Keratinocyte (primary cell): Measurements from ENCODE around the gene DUSP14.

Experiments used
- CTCF ChIP-seq, 3 experiments: IDR thresholded peaks in 1 of 3; conservative IDR thresholded peaks in 1 of 3; optimal IDR thresholded peaks in 1 of 3; 2 replicates in 2 of 3; 3 replicates in 1 of 3; pipeline versions ENCODE3 to v1.5.1; 2011; ENCODE audit warnings: low read length in 3 of 3, mild to moderate bottlenecking in 3 of 3, moderate library complexity in 2 of 3, control low read depth in 1 of 3, inconsistent platforms in 1 of 3; ENCODE audit not compliant: insufficient read depth in 2 of 3; ENCODE audit errors: extremely low read depth in 1 of 3
- EZH2 ChIP-seq: IDR thresholded peaks from one replicate; pipeline ENCODE4 v1.6.1; 2012; ENCODE audit warnings: inconsistent platforms, mild to moderate bottlenecking, low read length, moderate library complexity

- no peak for TF ChIP-seq CTCF (optimal IDR thresholded peaks at IDR 0.05 in 1 of 3, IDR thresholded peaks at IDR 0.05 in 1 of 3, conservative IDR thresholded peaks at IDR 0.05 in 1 of 3; ENCODE audit: extremely low read depth in 1 of 3, insufficient read depth in 2 of 3, low read length in 3 of 3)
- no peak for TF ChIP-seq EZH2
Observed at GRCh38 chr17:37475731-37476420, 13.8 kb upstream of the DUSP14 start.
